Upper lobe of left lung (tissue), 6 donors: ENCODE measurements around the gene TAS2R38. TPM values are rescaled to one million over a fixed set of nuclear protein-coding genes. Genes with fewer than 3 reads are reported as not detected.

ENCODE experiments used
- ATAC-seq, 2 donors: fragments of 200-7000 bp; cut with Tn5 transposase; one replicate each; pipeline ENCODE4 v1.9.1; 2022; ENCODE audit warnings: mild to moderate bottlenecking in 2 of 2, moderate library complexity in 2 of 2; ENCODE audit not compliant: low FRiP score in 2 of 2
- DNase-seq, 2 donors: peaks; one replicate each; pipeline ENCODE4 v3.0.0-alpha.2; 2019 to 2020
- H3K27ac ChIP-seq, 4 donors: fragments of 200-600 bp; sonication (generic); one replicate each; pipeline ENCODE4 v1.5.1; 2016 to 2019
- H3K27me3 ChIP-seq, 4 donors: fragments of 200-600 bp; sonication (generic); one replicate each; pipeline ENCODE4 v1.5.1; 2017 to 2019
- H3K36me3 ChIP-seq, 4 donors: fragments of 200-600 bp; sonication (generic); one replicate each; pipeline ENCODE4 v1.5.1; 2016 to 2019
- H3K4me1 ChIP-seq, 4 donors: fragments of 200-600 bp; sonication (generic); one replicate each; pipeline ENCODE4 v1.5.1; 2018 to 2019
- H3K4me3 ChIP-seq, 4 donors: fragments of 200-600 bp; sonication (generic); one replicate each; pipeline ENCODE4 v1.5.1; 2017 to 2019; ENCODE audit warnings: mild to moderate bottlenecking in 2 of 4, moderate library complexity in 1 of 4
- H3K9me3 ChIP-seq, 4 donors: fragments of 200-600 bp; sonication (generic); one replicate each; pipeline ENCODE4 v1.5.1; 2018 to 2019
- CTCF ChIP-seq, 6 experiments: fragments of 450-650 bp in 4 of 6; fragments of 200-600 bp in 2 of 6; sonication (generic) in 2 of 6; IDR thresholded peaks; one replicate each; pipeline ENCODE4 v1.5.1; 2016 to 2019; ENCODE audit warnings: antibody characterized with exemption in 6 of 6
- EP300 ChIP-seq, 4 donors: sonication (generic); formaldehyde crosslinking; IDR thresholded peaks; one replicate each; pipeline ENCODE4 v1.5.1; 2017; ENCODE audit warnings: antibody characterized with exemption in 4 of 4, control low read depth in 2 of 4
- POLR2A ChIP-seq, 4 donors: fragments of 450-650 bp; IDR thresholded peaks; one replicate each; pipeline ENCODE4 v1.5.1; 2016 to 2017; ENCODE audit warnings: antibody characterized with exemption in 4 of 4, mild to moderate bottlenecking in 2 of 4
- POLR2AphosphoS5 ChIP-seq, 2 donors: sonication (generic); formaldehyde crosslinking; IDR thresholded peaks; one replicate each; pipeline ENCODE4 v1.5.1; 2017; ENCODE audit warnings: antibody characterized with exemption in 2 of 2
- WGBS, 2 donors: methylation state at CpG; one replicate each; pipeline ENCODE4 v1.1.5; 2017 to 2018; 5-methylcytosine and 5-hydroxymethylcytosine counted together
- total RNA-seq, 6 donors: library from RNA; depleted of rRNA in 4 of 6; stranded (reverse); fragments of >200 nt in 4 of 6; gene quantifications; one replicate each; pipeline versions ENCODE4 v1.1.0 to v1.2.1, GENCODE V29; 2016 to 2021
- donor health status: DM: no; HTN: no; CAD: no; lungs with moderate emphysema.
- donor health status: DM: no; HTN: yes; CAD: no; lungs with severe emphysema.

Gene TAS2R38
- total RNA-seq, 6 donors from 2014 or later = not detected

- no peak for DNase-seq
- no peaks in the 10 kb centered on the region for H3K27me3 ChIP-seq
- H3K4me1 ChIP-seq = no peaks in the 10 kb centered on the region
- TF ChIP-seq CTCF (IDR thresholded peaks at IDR 0.05) (no peak), POLR2AphosphoS5 (IDR thresholded peaks at IDR 0.05) (no peak), POLR2A (IDR thresholded peaks at IDR 0.05) (no peak), EP300 (IDR thresholded peaks at IDR 0.05) (no peak)
- no peaks in the 10 kb centered on the region for H3K9me3 ChIP-seq
- no peak overlapping the region for H3K27ac ChIP-seq
- WGBS, 2 donors = 91 to 93% methylated on average over 3 of the region's 3 CpGs
- H3K36me3 ChIP-seq = no peaks in the 10 kb centered on the region
- ATAC-seq = no peak
- no peak overlapping the region for H3K4me3 ChIP-seq
Observed at GRCh38 chr7:142000244-142000643, 26.7 kb upstream of the TAS2R38 start.

- WGBS, 2 donors = 56 to 58% methylated on average over 4 of the region's 4 CpGs
Observed at GRCh38 chr7:141999058-141999623, 25.6 kb upstream of the TAS2R38 start.

GRCh38 chr7:141993354-141993753 lies 19.8 kb upstream of the TAS2R38 start:
- Histone ChIP-seq H3K9me3 (no peaks in the 10 kb centered on the region), H3K4me1 (no peaks in the 10 kb centered on the region), H3K4me3 (no peak overlapping the region), H3K36me3 (no peaks in the 10 kb centered on the region), H3K27me3 (no peaks in the 10 kb centered on the region), H3K27ac (no peak overlapping the region)
- DNase-seq (no peak), ATAC-seq (no peak)
- 87 to 92% methylated on average over 1 of the region's 1 CpG for WGBS, 2 donors
- TF ChIP-seq EP300 (IDR thresholded peaks at IDR 0.05) (no peak), POLR2A (IDR thresholded peaks at IDR 0.05) (no peak), POLR2AphosphoS5 (IDR thresholded peaks at IDR 0.05) (no peak), CTCF (IDR thresholded peaks at IDR 0.05) (no peak)

More at GRCh38 chr7:141999058-141999623, 25.6 kb upstream of the TAS2R38 start:
- Histone ChIP-seq H3K27ac (no peak overlapping the region), H3K4me1 (no peaks in the 10 kb centered on the region), H3K27me3 (no peaks in the 10 kb centered on the region), H3K4me3 (no peak overlapping the region), H3K36me3 (no peaks in the 10 kb centered on the region), H3K9me3 (no peaks in the 10 kb centered on the region)
- no peak for DNase-seq
- ATAC-seq = no peak
- TF ChIP-seq POLR2A (IDR thresholded peaks at IDR 0.05) (no peak), CTCF (IDR thresholded peaks at IDR 0.05) (no peak), POLR2AphosphoS5 (IDR thresholded peaks at IDR 0.05) (no peak), EP300 (IDR thresholded peaks at IDR 0.05) (no peak)

- Histone ChIP-seq H3K36me3 (no peaks in the 10 kb centered on the region), H3K4me1 (no peaks in the 10 kb centered on the region), H3K27me3 (no peaks in the 10 kb centered on the region), H3K27ac (peak overlapping the region in 1 of 4 donors; percentile 11), H3K9me3 (no peaks in the 10 kb centered on the region), H3K4me3 (no peak overlapping the region)
- DNase-seq (no peak), ATAC-seq (no peak)
- 71 to 77% methylated on average over 4 of the region's 4 CpGs for WGBS, 2 donors
- TF ChIP-seq POLR2AphosphoS5 (IDR thresholded peaks at IDR 0.05) (no peak), EP300 (IDR thresholded peaks at IDR 0.05) (no peak), CTCF (IDR thresholded peaks at IDR 0.05) (no peak), POLR2A (IDR thresholded peaks at IDR 0.05) (no peak)
Observed at GRCh38 chr7:141992688-141993087, 19.1 kb upstream of the TAS2R38 start.

- DNase-seq (no peak), ATAC-seq (peak in 1 of 2 donors; percentile 39)
- WGBS, 2 donors = 56 to 89% methylated on average over 2 of the region's 2 CpGs
- Histone ChIP-seq H3K4me3 (no peak overlapping the region), H3K27ac (peak overlapping the region in 1 of 4 donors; percentile 45), H3K27me3 (no peaks in the 10 kb centered on the region), H3K36me3 (no peaks in the 10 kb centered on the region), H3K9me3 (no peaks in the 10 kb centered on the region), H3K4me1 (no peaks in the 10 kb centered on the region)
- TF ChIP-seq EP300 (IDR thresholded peaks at IDR 0.05) = no peak
- no peak for TF ChIP-seq CTCF (IDR thresholded peaks at IDR 0.05)
- no peak for TF ChIP-seq POLR2AphosphoS5 (IDR thresholded peaks at IDR 0.05)
- no peak for TF ChIP-seq POLR2A (IDR thresholded peaks at IDR 0.05)
Observed at GRCh38 chr7:141992156-141992555, 18.6 kb upstream of the TAS2R38 start.
